IMR-90 (cell line): ENCODE results near the gene CERK. TPM values are rescaled to one million over a fixed set of nuclear protein-coding genes. Genes with fewer than 3 reads are reported as not detected.
"Not testable (repeated sequence)": the region's sequence is repeated elsewhere in the genome, so short reads cannot be mapped to it uniquely, and the experiment has no call there.

ENCODE experiments used
- ATAC-seq: fragments of 200-7000 bp; cut with Tn5 transposase; 2 replicates; pipeline ENCODE4 v1.9.1; 2020; ENCODE audit warnings: low read depth, mild to moderate bottlenecking, moderate library complexity
- BruUV-seq: library from RNA; stranded (reverse); fragments of 400-500 nt; replicated peaks from 2 replicates; lab custom pipeline; 2021; lab: Mats Ljungman, UMichigan
- CTCF ChIA-PET: fragments of 300-600 bp; formaldehyde crosslinking; extraction: SDS; loops from one replicate; lab custom pipeline; 2021; ENCODE audit warnings: antibody characterized with exemption; lab: Yijun Ruan, JAX
- POLR2A ChIA-PET: fragments of 300-600 bp; sonication (Branson Sonifier 250); formaldehyde crosslinking; loops from one replicate; lab custom pipeline; 2022; ENCODE audit warnings: antibody characterized with exemption; ENCODE audit not compliant: unreplicated experiment; lab: Charles Lee
- DNase-seq: peaks from one replicate; pipeline ENCODE4 v3.0.0; 2013
- H2AFZ ChIP-seq: replicated peaks from 2 replicates; pipeline ENCODE3; 2013; ENCODE audit warnings: low read length, mild to moderate bottlenecking; ENCODE audit not compliant: poor library complexity
- H2AK5ac ChIP-seq: 2 replicates; pipeline ENCODE4 v1.6.1; 2013; ENCODE audit warnings: low read depth, low read length, inconsistent platforms
- H2AK9ac ChIP-seq: replicated peaks from 2 replicates; pipeline ENCODE3; 2013; ENCODE audit warnings: mild to moderate bottlenecking, low read depth, low read length, moderate library complexity; ENCODE audit not compliant: poor library complexity
- H2BK120ac ChIP-seq: 2 replicates; pipeline ENCODE4 v1.6.1; 2013; ENCODE audit warnings: low read depth, low read length, inconsistent platforms
- H2BK15ac ChIP-seq: 3 replicates; pipeline ENCODE4 v1.6.1; 2013; ENCODE audit warnings: low read depth, low read length, inconsistent platforms
- H2BK20ac ChIP-seq: 2 replicates; pipeline ENCODE4 v1.6.1; 2013; ENCODE audit warnings: low read depth, mild to moderate bottlenecking, inconsistent platforms, low read length, moderate library complexity
- H2BK5ac ChIP-seq: 2 replicates; pipeline ENCODE4 v1.6.1; 2013; ENCODE audit warnings: mild to moderate bottlenecking, low read depth, low read length, inconsistent platforms; ENCODE audit not compliant: poor library complexity, severe bottlenecking
- H3K14ac ChIP-seq: replicated peaks from 2 replicates; pipeline ENCODE4 v1.6.1; 2013; ENCODE audit warnings: low read depth, low read length, inconsistent platforms
- H3K18ac ChIP-seq: 2 replicates; pipeline ENCODE4 v1.6.1; 2013; ENCODE audit warnings: low read depth, low read length, control low read depth
- H3K23ac ChIP-seq: 2 replicates; pipeline ENCODE4 v1.6.1; 2013; ENCODE audit warnings: low read depth, low read length, inconsistent platforms
- H3K27ac ChIP-seq: 2 replicates; pipeline ENCODE4 v1.5.1; 2013; ENCODE audit warnings: mild to moderate bottlenecking, control low read depth, low read length; ENCODE audit not compliant: insufficient read depth
- H3K27me3 ChIP-seq: 2 replicates; pipeline ENCODE4 v1.6.1; 2013; ENCODE audit warnings: low read length; ENCODE audit not compliant: control insufficient read depth, insufficient read depth
- H3K36me3 ChIP-seq: 2 replicates; pipeline ENCODE4 v1.6.1; 2013; ENCODE audit warnings: low read length, mixed read lengths; ENCODE audit not compliant: control insufficient read depth, insufficient read depth
- H3K4ac ChIP-seq: 2 replicates; pipeline ENCODE4 v1.6.1; 2013; ENCODE audit warnings: low read depth, low read length, inconsistent platforms
- H3K4me1 ChIP-seq: 2 replicates; pipeline ENCODE4 v1.6.1; 2013; ENCODE audit warnings: low read length, mixed read lengths; ENCODE audit not compliant: control insufficient read depth, insufficient read depth
- H3K4me2 ChIP-seq: 2 replicates; pipeline ENCODE4 v1.6.1; 2013; ENCODE audit warnings: low read depth, mild to moderate bottlenecking, control low read depth, low read length, moderate library complexity
- H3K4me3 ChIP-seq: 2 replicates; pipeline ENCODE4 v1.5.1; 2013; ENCODE audit warnings: low read depth, mild to moderate bottlenecking, control low read depth, low read length, moderate library complexity; ENCODE audit not compliant: insufficient read depth
- H3K56ac ChIP-seq: 2 replicates; pipeline ENCODE4 v1.6.1; 2013; ENCODE audit warnings: low read length, inconsistent platforms; ENCODE audit not compliant: insufficient read depth; ENCODE audit errors: extremely low read depth
- H3K79me1 ChIP-seq, 2 experiments: 2 replicates each; pipeline ENCODE4 v1.6.1; 2013; ENCODE audit warnings: low read length in 2 of 2, inconsistent platforms in 1 of 2, low read depth in 1 of 2
- H3K9ac ChIP-seq: 2 replicates; pipeline ENCODE4 v1.6.1; 2013; ENCODE audit warnings: low read depth, low read length, control low read depth
- H3K9me1 ChIP-seq: 2 replicates; pipeline ENCODE4 v1.6.1; 2013; ENCODE audit warnings: low read length, inconsistent platforms; ENCODE audit not compliant: insufficient read depth
- H3K9me3 ChIP-seq: 2 replicates; pipeline ENCODE4 v1.6.1; 2013; ENCODE audit warnings: low read length; ENCODE audit not compliant: control insufficient read depth, insufficient read depth
- H4K20me1 ChIP-seq: 2 replicates; pipeline ENCODE4 v1.6.1; 2013; ENCODE audit warnings: low read length, inconsistent platforms; ENCODE audit not compliant: insufficient read depth
- H4K5ac ChIP-seq: 2 replicates; pipeline ENCODE4 v1.6.1; 2013; ENCODE audit warnings: mild to moderate bottlenecking, low read depth, low read length, control low read depth
- H4K8ac ChIP-seq, 2 experiments: 2 replicates each; pipeline ENCODE4 v1.6.1; 2013; ENCODE audit warnings: low read depth in 2 of 2, low read length in 2 of 2, control low read depth in 1 of 2, inconsistent platforms in 1 of 2
- H4K91ac ChIP-seq: 2 replicates; pipeline ENCODE4 v1.6.1; 2013; ENCODE audit warnings: low read depth, low read length, inconsistent platforms; ENCODE audit not compliant: insufficient read depth
- WGBS, 2 experiments: methylation state at CpG; one replicate each; pipeline versions ENCODE4 v1.1.5 to v1.1.7; 2013; ENCODE audit warnings: missing lambda C conversion rate in 2 of 2; ENCODE audit not compliant: insufficient read length in 1 of 2; ENCODE audit errors: extremely low coverage in 2 of 2; 5-methylcytosine and 5-hydroxymethylcytosine counted together
- dilution Hi-C: fragments of 300-500 bp; cut with HindIII; formaldehyde crosslinking; loops from one replicate; pipeline ENCODE4 v1.14.3; 2018; ENCODE audit warnings: low sequenced_read_pairs; ENCODE audit not compliant: unreplicated experiment
- in situ Hi-C: fragments of 300-500 bp; cut with MboI; formaldehyde crosslinking; loops from 3 replicates; pipeline ENCODE4 v1.14.3; 2019; ENCODE audit warnings: low sequenced_read_pairs, inconsistent platforms, mixed read lengths
- intact Hi-C: fragments of 100-400 bp; cut with micrococcal nuclease; formaldehyde crosslinking; loops from 2 replicates; pipeline ENCODE4 v1.10.0; 2022
- polyA plus RNA-seq, 3 experiments: library from polyadenylated mRNA; depleted of rRNA; stranded (reverse); fragments of >200 nt; gene quantifications; 2 replicates each; pipeline ENCODE4 v1.2.3, GENCODE V29; 2012; ENCODE audit warnings: low replicate concordance in 1 of 3
- total RNA-seq: library from RNA; depleted of rRNA; stranded (reverse); fragments of >200 nt; gene quantifications from 2 replicates; pipeline ENCODE4 v1.2.3, GENCODE V29; 2012

The CERK gene
- total and polyA plus RNA-seq, 2 of the 4 experiments (the other 2 are of a cell fraction): 25.3 to 38.7 TPM

GRCh38 chr22:46782200-46782599 lies 44.1 kb upstream of the CERK start:
- H2BK15ac ChIP-seq, H2AK9ac ChIP-seq, H3K4me1 ChIP-seq, H3K4me3 ChIP-seq, H4K91ac ChIP-seq, ATAC-seq, H3K4me2 ChIP-seq, H2BK120ac ChIP-seq, H3K27ac ChIP-seq, CTCF ChIA-PET, H2BK20ac ChIP-seq, H3K18ac ChIP-seq, H3K14ac ChIP-seq, H2AFZ ChIP-seq, H4K8ac ChIP-seq, H4K5ac ChIP-seq, DNase-seq, H2BK5ac ChIP-seq, intact Hi-C loops, BruUV-seq, H3K56ac ChIP-seq, H3K4ac ChIP-seq, POLR2A ChIA-PET, dilution Hi-C loops, H3K23ac ChIP-seq, in situ Hi-C loops, H3K27me3 ChIP-seq, H2AK5ac ChIP-seq, H3K9me3 ChIP-seq, H3K36me3 ChIP-seq, H3K9ac ChIP-seq: not testable (repeated sequence)
- Histone ChIP-seq H3K79me1 (peaks cover 47 to 78% of the 10 kb centered on the region in 2 experiments), H3K9me1 (peaks cover 14% of the 10 kb centered on the region), H4K20me1 (peaks cover 32% of the 10 kb centered on the region)
- WGBS, 2 experiments: no CpG with 5 or more reads among the region's 10 CpGs
